Neural progenitor cell (in vitro differentiated cells): ENCODE data around the gene CUEDC2. TPM values are rescaled to one million over a fixed set of nuclear protein-coding genes. Genes with fewer than 3 reads are reported as not detected.

Source experiments
- DNase-seq: peaks from one replicate; pipeline ENCODE4 v3.0.0-alpha.2; 2016; ENCODE audit warnings: low spot score
- H2AFZ ChIP-seq: fragments of 200-600 bp; sonication (generic); replicated peaks from 2 replicates; pipeline ENCODE4 v1.6.1; 2016; ENCODE audit warnings: antibody characterized with exemption
- H3F3A ChIP-seq: fragments of 200-600 bp; sonication (generic); 2 replicates; pipeline ENCODE4 v1.6.1; 2016; ENCODE audit warnings: antibody characterized with exemption, low read depth
- H3K27ac ChIP-seq: fragments of 200-600 bp; sonication (generic); 2 replicates; pipeline ENCODE4 v1.5.1; 2016; ENCODE audit warnings: mild to moderate bottlenecking
- H3K27me3 ChIP-seq: fragments of 200-600 bp; sonication (generic); 2 replicates; pipeline ENCODE4 v1.6.1; 2016; ENCODE audit warnings: mild to moderate bottlenecking, moderate library complexity
- H3K36me3 ChIP-seq: fragments of 200-600 bp; sonication (generic); 2 replicates; pipeline ENCODE4 v1.5.1; 2016
- H3K4me1 ChIP-seq: fragments of 200-600 bp; sonication (generic); 2 replicates; pipeline ENCODE4 v1.6.1; 2016; ENCODE audit warnings: mixed run types
- H3K4me2 ChIP-seq: fragments of 200-600 bp; sonication (generic); 2 replicates; pipeline ENCODE4 v1.6.1; 2016
- H3K4me3 ChIP-seq: fragments of 200-600 bp; sonication (generic); 2 replicates; pipeline ENCODE4 v1.5.1; 2016
- H3K79me2 ChIP-seq: fragments of 200-600 bp; sonication (generic); 2 replicates; pipeline ENCODE4 v1.6.1; 2016; ENCODE audit warnings: low read depth
- H3K9ac ChIP-seq: fragments of 200-600 bp; sonication (generic); 2 replicates; pipeline ENCODE4 v1.6.1; 2016
- H3K9me3 ChIP-seq: fragments of 200-600 bp; sonication (generic); 2 replicates; pipeline ENCODE4 v1.5.1; 2016; ENCODE audit warnings: low read depth
- H4K20me1 ChIP-seq: fragments of 200-600 bp; sonication (generic); 2 replicates; pipeline ENCODE4 v1.6.1; 2016; ENCODE audit warnings: low read depth
- H3K27ac Mint-ChIP-seq: 3 replicates; pipeline ENCODE4 v1.8.0; 2021; ENCODE audit warnings: mixed read lengths
- H3K27me3 Mint-ChIP-seq: 2 replicates; pipeline ENCODE4 v1.8.0; 2022; ENCODE audit warnings: low read depth, mild to moderate bottlenecking, inconsistent platforms, moderate library complexity, mixed read lengths; ENCODE audit not compliant: insufficient read depth
- H3K36me3 Mint-ChIP-seq: 3 replicates; pipeline ENCODE4 v1.8.0; 2021; ENCODE audit warnings: mixed read lengths
- H3K4me1 Mint-ChIP-seq: 3 replicates; pipeline ENCODE4 v1.8.0; 2021; ENCODE audit warnings: mixed read lengths
- H3K4me3 Mint-ChIP-seq: 3 replicates; pipeline ENCODE4 v1.8.0; 2021; ENCODE audit warnings: mild to moderate bottlenecking, moderate library complexity, mixed read lengths
- H3K9me3 Mint-ChIP-seq: 3 replicates; pipeline ENCODE4 v1.8.0; 2020; ENCODE audit warnings: mixed read lengths
- CTCF ChIP-seq: fragments of 200-600 bp; sonication (generic); IDR thresholded peaks from 2 replicates; pipeline ENCODE4 v1.5.1; 2017; ENCODE audit warnings: antibody characterized with exemption, mild to moderate bottlenecking
- EZH2 ChIP-seq: fragments of 200-600 bp; sonication (generic); IDR thresholded peaks from 2 replicates; pipeline ENCODE4 v1.6.1; 2017; ENCODE audit warnings: antibody characterized with exemption, mild to moderate bottlenecking, moderate library complexity
- EZH2phosphoT487 ChIP-seq: fragments of 200-600 bp; sonication (generic); IDR thresholded peaks from 2 replicates; pipeline ENCODE4 v1.6.1; 2017; ENCODE audit warnings: antibody characterized with exemption
- total RNA-seq: library from RNA; depleted of rRNA; stranded (reverse); fragments of >200 nt; gene quantifications from 2 replicates; pipeline ENCODE4 v1.2.3, GENCODE V29; 2015; ENCODE audit warnings: low replicate concordance

The CUEDC2 gene
- total RNA-seq, 1 donor from 2014 or later = 64.0 TPM

- no peaks in the 10 kb centered on the region for H3K9me3 ChIP-seq
- H3F3A ChIP-seq = peaks cover 57% of the 10 kb centered on the region
- Mint-ChIP-seq H3K4me3 (peak overlapping the region; percentile 91), H3K36me3 (peaks cover 2% of the 10 kb centered on the region), H3K4me1 (peaks cover 30% of the 10 kb centered on the region), H3K27ac (peak overlapping the region; percentile 44), H3K27me3 (peaks cover 15% of the 10 kb centered on the region), H3K9me3 (no peaks in the 10 kb centered on the region)
- H3K4me1 ChIP-seq = peaks cover 29% of the 10 kb centered on the region
- H2AFZ ChIP-seq = peak overlapping the region; percentile 69
- H3K27ac ChIP-seq = no peak overlapping the region
- DNase-seq = peak; percentile 82
- H4K20me1 ChIP-seq = peaks cover 18% of the 10 kb centered on the region
- H3K79me2 ChIP-seq = no peaks in the 10 kb centered on the region
- H3K4me2 ChIP-seq = peak overlapping the region; percentile 83
- peak overlapping the region; percentile 82 for H3K4me3 ChIP-seq
- TF ChIP-seq EZH2phosphoT487 (no peak), EZH2 (no peak), CTCF (no peak)
- no peak overlapping the region for H3K9ac ChIP-seq
- no peaks in the 10 kb centered on the region for H3K36me3 ChIP-seq
- H3K27me3 ChIP-seq = peaks cover 9% of the 10 kb centered on the region
Observed at GRCh38 chr10:102450374-102451104, 18.2 kb upstream of the CUEDC2 start.

- no peak overlapping the region for H3K9ac ChIP-seq
- no peaks in the 10 kb centered on the region for H3K36me3 ChIP-seq
- no peak for DNase-seq
- peaks cover 52% of the 10 kb centered on the region for H3F3A ChIP-seq
- no peak overlapping the region for H3K27ac ChIP-seq
- Mint-ChIP-seq H3K36me3 (peaks cover 2% of the 10 kb centered on the region), H3K9me3 (no peaks in the 10 kb centered on the region), H3K27ac (peak overlapping the region; percentile 44), H3K27me3 (peaks cover 15% of the 10 kb centered on the region), H3K4me3 (peak overlapping the region; percentile 91), H3K4me1 (peaks cover 28% of the 10 kb centered on the region)
- peak; percentile 11 for TF ChIP-seq EZH2phosphoT487
- TF ChIP-seq EZH2 = no peak
- TF ChIP-seq CTCF = no peak
- H3K9me3 ChIP-seq = no peaks in the 10 kb centered on the region
- H3K4me1 ChIP-seq = peaks cover 28% of the 10 kb centered on the region
- peak overlapping the region; percentile 82 for H3K4me3 ChIP-seq
- H3K4me2 ChIP-seq = peak overlapping the region; percentile 83
- H2AFZ ChIP-seq = peak overlapping the region; percentile 69
- no peaks in the 10 kb centered on the region for H3K79me2 ChIP-seq
- peaks cover 18% of the 10 kb centered on the region for H4K20me1 ChIP-seq
- H3K27me3 ChIP-seq = peaks cover 9% of the 10 kb centered on the region
Observed at GRCh38 chr10:102450124-102450373, 17.7 kb upstream of the CUEDC2 start.

GRCh38 chr10:102449321-102450123, 17.1 kb upstream of the CUEDC2 start:
- H3K27ac ChIP-seq = no peak overlapping the region
- no peak overlapping the region for H3K27ac Mint-ChIP-seq
- TF ChIP-seq EZH2phosphoT487 = no peak
- TF ChIP-seq CTCF = no peak
- no peak for TF ChIP-seq EZH2

More at GRCh38 chr10:102449321-102450123, 17.1 kb upstream of the CUEDC2 start:
- peaks cover 15% of the 10 kb centered on the region for H3K27me3 Mint-ChIP-seq
- Histone ChIP-seq H3K9ac (no peak overlapping the region), H3K79me2 (no peaks in the 10 kb centered on the region), H3K9me3 (no peaks in the 10 kb centered on the region), H4K20me1 (peaks cover 18% of the 10 kb centered on the region), H3K36me3 (no peaks in the 10 kb centered on the region), H3F3A (peaks cover 47% of the 10 kb centered on the region), H3K27me3 (peaks cover 9% of the 10 kb centered on the region), H2AFZ (peak overlapping the region; percentile 69), H3K4me3 (peak overlapping the region; percentile 82), H3K4me1 (peaks cover 23% of the 10 kb centered on the region), H3K4me2 (peak overlapping the region; percentile 83)
- peak overlapping the region; percentile 91 for H3K4me3 Mint-ChIP-seq
- peak; percentile 79 for DNase-seq
- H3K36me3 Mint-ChIP-seq = peaks cover 2% of the 10 kb centered on the region
- peaks cover 23% of the 10 kb centered on the region for H3K4me1 Mint-ChIP-seq
- no peaks in the 10 kb centered on the region for H3K9me3 Mint-ChIP-seq
